OCI-LY7 (cell line): ENCODE results near the gene SLC29A2. TPM values are rescaled to one million over a fixed set of nuclear protein-coding genes. Genes with fewer than 3 reads are reported as not detected.

Experiments used
- BruUV-seq: library from RNA; stranded (reverse); fragments of 400-500 nt; replicated peaks from 2 replicates; lab custom pipeline; 2021; lab: Mats Ljungman, UMichigan
- CTCF ChIA-PET: fragments of 300-600 bp; sonication (Branson Sonifier 250); formaldehyde crosslinking; loops from one replicate; lab custom pipeline; 2022; ENCODE audit warnings: antibody characterized with exemption; ENCODE audit not compliant: unreplicated experiment; lab: Charles Lee
- POLR2A ChIA-PET: fragments of 300-600 bp; sonication (Branson Sonifier 250); formaldehyde crosslinking; loops from one replicate; lab custom pipeline; 2022; ENCODE audit warnings: antibody characterized with exemption; lab: Charles Lee
- DNase-seq: peaks from one replicate; pipeline ENCODE4 v3.0.0-alpha.2; 2015; ENCODE audit warnings: low spot score
- H2AFZ ChIP-seq: fragments of 200-600 bp; sonication (generic), shearing (Covaris generic); 2 replicates; pipeline ENCODE4 v1.6.1; 2014; ENCODE audit warnings: mild to moderate bottlenecking, antibody characterized with exemption, low read length, moderate library complexity
- H3K27ac ChIP-seq: fragments of 200-600 bp; sonication (generic); 2 replicates; pipeline ENCODE4 v1.5.1; 2014; ENCODE audit warnings: mixed run types, low read depth, mild to moderate bottlenecking, moderate library complexity, low read length, inconsistent platforms; ENCODE audit not compliant: poor library complexity, severe bottlenecking
- H3K36me3 ChIP-seq: fragments of 200-600 bp; sonication (generic); 2 replicates; pipeline ENCODE4 v1.6.1; 2014; ENCODE audit warnings: mild to moderate bottlenecking, antibody characterized with exemption, low read length, moderate library complexity, mixed read lengths; ENCODE audit not compliant: insufficient read depth
- H3K4me1 ChIP-seq: fragments of 200-600 bp; sonication (generic); 2 replicates; pipeline ENCODE4 v1.5.1; 2014; ENCODE audit warnings: mild to moderate bottlenecking, low read length; ENCODE audit not compliant: insufficient read depth, poor library complexity, severe bottlenecking
- H3K4me2 ChIP-seq: fragments of 200-600 bp; sonication (generic); 2 replicates; pipeline ENCODE4 v1.6.1; 2014; ENCODE audit warnings: mild to moderate bottlenecking, low read length
- H3K4me3 ChIP-seq: fragments of 200-600 bp; sonication (generic); 2 replicates; pipeline ENCODE4 v1.5.1; 2014; ENCODE audit warnings: mild to moderate bottlenecking, low read depth, low read length; ENCODE audit not compliant: poor library complexity, severe bottlenecking
- H3K79me2 ChIP-seq: fragments of 200-600 bp; sonication (generic); 2 replicates; pipeline ENCODE4 v1.6.1; 2016; ENCODE audit warnings: low read depth, mild to moderate bottlenecking, low read length, moderate library complexity, mixed read lengths; ENCODE audit not compliant: insufficient read depth
- H3K9me2 ChIP-seq: fragments of 200-600 bp; sonication (generic); 2 replicates; pipeline ENCODE4 v1.6.1; 2016; ENCODE audit warnings: mild to moderate bottlenecking, low read length, mixed read lengths; ENCODE audit not compliant: insufficient read depth
- H3K9me3 ChIP-seq: fragments of 200-600 bp; sonication (generic); 2 replicates; pipeline ENCODE4 v1.6.1; 2014; ENCODE audit warnings: mild to moderate bottlenecking, mixed run types, low read length, mixed read lengths
- H4K20me1 ChIP-seq: fragments of 200-600 bp; sonication (generic); 2 replicates; pipeline ENCODE4 v1.6.1; 2014; ENCODE audit warnings: mild to moderate bottlenecking, antibody characterized with exemption, low read length, moderate library complexity, mixed read lengths; ENCODE audit not compliant: insufficient read depth
- EZH2phosphoT487 ChIP-seq: fragments of 200-600 bp; sonication (generic); IDR thresholded peaks from 2 replicates; pipeline ENCODE4 v1.6.1; 2018; ENCODE audit warnings: low read depth, borderline replicate concordance, mild to moderate bottlenecking, mixed run types, antibody characterized with exemption, low read length, moderate library complexity, mixed read lengths
- intact Hi-C: fragments of 100-400 bp; cut with micrococcal nuclease; formaldehyde crosslinking; loops from one replicate; pipeline ENCODE4 v1.10.0; 2022; ENCODE audit not compliant: unreplicated experiment
- total RNA-seq, 2 experiments: library from RNA; depleted of rRNA in 1 of 2; stranded (reverse); fragments of >200 nt in 1 of 2; shearing (Covaris generic) in 1 of 2; gene quantifications; 2 replicates each; pipeline ENCODE4 v1.2.3, GENCODE V29; 2014 to 2022
- TF ChIP-seq, protein P1 (sequence below): fragments of 200-600 bp; sonication (generic); conservative IDR thresholded peaks from 2 replicates; pipeline ENCODE4 v1.5.1; 2014; ENCODE audit warnings: mild to moderate bottlenecking, antibody characterized with exemption, low read length, moderate library complexity, mixed read lengths

The SLC29A2 gene
- total RNA-seq, 2 experiments from 2014 or later = 33.6 to 56.4 TPM

DNA sequence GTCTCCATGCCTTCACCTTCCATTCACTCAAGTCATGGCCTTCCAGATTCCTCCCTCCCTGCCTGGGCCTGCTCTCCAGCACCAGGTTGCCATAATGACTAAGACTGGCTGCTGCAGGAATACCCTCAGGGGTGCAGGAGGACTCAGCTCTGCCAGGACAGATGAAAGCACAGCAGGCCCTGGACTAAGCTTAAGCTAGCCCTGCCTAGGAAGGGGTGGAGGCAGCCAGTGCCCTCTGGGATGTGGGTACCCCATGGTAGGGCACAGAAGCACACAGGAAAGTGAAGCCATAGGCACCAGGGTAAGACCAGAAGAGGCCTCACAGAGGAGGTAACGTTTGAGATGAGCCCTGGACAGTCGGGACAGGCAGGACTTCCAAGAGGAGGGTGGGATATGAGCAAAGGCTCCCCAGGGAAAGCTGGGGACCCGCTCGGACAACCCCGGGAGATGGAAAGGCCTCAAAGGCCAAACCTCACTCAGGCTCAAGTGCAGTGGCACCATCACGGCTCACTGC, 32.3 kb downstream of the SLC29A2 start:
- intact Hi-C loops = no loop called here
- no peak for DNase-seq

GRCh38 chr11:66338276-66339161, 33.0 kb downstream of the SLC29A2 start:
- DNase-seq = no peak
- Histone ChIP-seq H3K9me2 (no peaks in the 10 kb centered on the region), H4K20me1 (no peaks in the 10 kb centered on the region), H3K9me3 (no peaks in the 10 kb centered on the region), H3K79me2 (peaks cover 3% of the 10 kb centered on the region; the same call in 1 of the 2 replicates), H3K4me1 (peaks cover 16% of the 10 kb centered on the region), H3K27ac (no peak overlapping the region), H3K4me2 (no peak overlapping the region), H3K4me3 (no peak overlapping the region), H2AFZ (no peak overlapping the region), H3K36me3 (peaks cover 51% of the 10 kb centered on the region)
- ChIA-PET POLR2A (no interaction called here), CTCF (interaction anchor here (0.5 kb wide), 1 partner anchor 83 kb away, joined by 3 read pairs; the partner anchor contains the start of gene NPAS4)
- intact Hi-C loops = no loop called here
- no peak for TF ChIP-seq EZH2phosphoT487
- TF ChIP-seq, protein P1, sequence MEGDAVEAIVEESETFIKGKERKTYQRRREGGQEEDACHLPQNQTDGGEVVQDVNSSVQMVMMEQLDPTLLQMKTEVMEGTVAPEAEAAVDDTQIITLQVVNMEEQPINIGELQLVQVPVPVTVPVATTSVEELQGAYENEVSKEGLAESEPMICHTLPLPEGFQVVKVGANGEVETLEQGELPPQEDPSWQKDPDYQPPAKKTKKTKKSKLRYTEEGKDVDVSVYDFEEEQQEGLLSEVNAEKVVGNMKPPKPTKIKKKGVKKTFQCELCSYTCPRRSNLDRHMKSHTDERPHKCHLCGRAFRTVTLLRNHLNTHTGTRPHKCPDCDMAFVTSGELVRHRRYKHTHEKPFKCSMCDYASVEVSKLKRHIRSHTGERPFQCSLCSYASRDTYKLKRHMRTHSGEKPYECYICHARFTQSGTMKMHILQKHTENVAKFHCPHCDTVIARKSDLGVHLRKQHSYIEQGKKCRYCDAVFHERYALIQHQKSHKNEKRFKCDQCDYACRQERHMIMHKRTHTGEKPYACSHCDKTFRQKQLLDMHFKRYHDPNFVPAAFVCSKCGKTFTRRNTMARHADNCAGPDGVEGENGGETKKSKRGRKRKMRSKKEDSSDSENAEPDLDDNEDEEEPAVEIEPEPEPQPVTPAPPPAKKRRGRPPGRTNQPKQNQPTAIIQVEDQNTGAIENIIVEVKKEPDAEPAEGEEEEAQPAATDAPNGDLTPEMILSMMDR = no peak
- BruUV-seq = no TSS peak

More for the DNA sequence above, 32.3 kb downstream of the SLC29A2 start:
- Histone ChIP-seq H2AFZ (no peak overlapping the region), H3K4me2 (no peak overlapping the region), H3K9me3 (no peaks in the 10 kb centered on the region), H3K4me1 (peaks cover 23% of the 10 kb centered on the region), H3K9me2 (no peaks in the 10 kb centered on the region), H3K27ac (no peak overlapping the region), H3K4me3 (no peak overlapping the region), H4K20me1 (peaks cover 1% of the 10 kb centered on the region; the same call in 1 of the 2 replicates), H3K36me3 (peaks cover 51% of the 10 kb centered on the region), H3K79me2 (peaks cover 10% of the 10 kb centered on the region)
- POLR2A ChIA-PET = no interaction called here
- BruUV-seq = no TSS peak
- CTCF ChIA-PET = interaction anchor here (0.5 kb wide), 1 partner anchor 82 kb away, joined by 3 read pairs; the partner anchor contains the start of gene NPAS4
- TF ChIP-seq, protein P1 = no peak
- TF ChIP-seq EZH2phosphoT487 = no peak
